ENCODE data around the gene TGOLN2. TPM values are rescaled to one million over a fixed set of nuclear protein-coding genes. Genes with fewer than 3 reads are reported as not detected.

Gene TGOLN2
- total RNA-seq, 1 donor from 2014 or later: 72.4 TPM

DNA sequence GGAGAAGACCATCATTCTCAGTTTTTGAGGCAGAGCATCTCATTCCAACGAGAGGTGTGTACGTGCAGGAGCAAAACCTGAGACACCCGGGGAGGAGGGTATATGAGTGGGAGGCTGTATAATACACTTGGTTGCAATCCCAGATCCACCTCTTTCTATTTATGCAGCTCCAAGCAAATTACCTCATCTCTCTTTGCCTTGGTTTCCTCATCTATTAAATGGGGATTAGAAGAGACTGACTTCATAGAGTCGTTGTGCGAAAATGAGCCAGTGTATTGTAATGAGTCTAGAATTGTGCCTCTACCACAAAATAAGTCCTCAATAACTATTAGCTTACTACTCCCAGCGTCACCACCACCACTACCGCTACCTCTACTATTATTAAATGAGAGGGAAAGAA lies 40.1 kb downstream of the TGOLN2 start:
- TF ChIP-seq CTCF (conservative IDR thresholded peaks at IDR 0.05; ENCODE audit: low read depth, low read length): no peak
- no peak overlapping the region for H3K4me3 ChIP-seq (ENCODE audit: low read depth, low read length)
- DNase-seq (ENCODE audit: low read depth): no peak

DNA sequence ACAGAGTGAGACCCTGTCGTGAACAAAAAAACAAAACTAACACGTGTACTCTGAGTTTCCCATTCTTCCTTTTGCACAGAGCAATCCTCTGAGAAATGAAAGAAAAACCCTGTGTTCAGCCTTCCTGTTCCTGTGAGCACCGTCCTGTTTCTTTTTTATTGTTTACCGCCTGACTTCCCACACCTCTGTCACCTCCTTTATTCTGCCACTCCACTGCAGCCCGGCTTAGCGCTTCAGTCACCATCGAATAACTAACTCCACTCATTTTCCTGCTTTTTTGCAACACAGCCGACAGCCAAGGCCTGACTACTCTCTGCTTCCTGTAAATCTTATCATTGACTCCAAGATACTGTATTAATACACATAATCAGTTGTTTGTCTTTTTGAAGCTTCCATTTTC lies 40.9 kb downstream of the TGOLN2 start:
- H3K4me3 ChIP-seq (ENCODE audit: low read depth, low read length): no peak overlapping the region
- no peak for DNase-seq (ENCODE audit: low read depth)
- no peak for TF ChIP-seq CTCF (conservative IDR thresholded peaks at IDR 0.05; ENCODE audit: low read depth, low read length)

DNA sequence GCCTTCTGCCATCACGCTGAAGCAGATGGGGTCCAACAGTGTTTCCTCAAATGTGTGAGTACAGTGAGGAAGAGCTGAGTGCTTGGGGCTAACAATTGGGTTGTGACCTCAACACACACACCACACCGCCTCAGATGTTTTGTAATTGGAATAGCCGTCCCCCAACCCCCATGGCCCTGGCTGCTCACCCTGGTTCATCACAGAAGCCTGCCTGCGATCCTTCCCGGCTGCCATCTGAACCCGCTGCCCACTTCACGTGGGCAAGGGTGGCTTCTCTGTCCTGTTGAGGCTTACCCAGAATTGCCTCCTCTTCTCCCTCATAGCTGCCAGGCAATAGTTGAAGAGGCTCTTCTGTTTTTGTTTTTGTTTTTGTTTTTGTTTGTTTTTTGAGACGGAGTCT lies 44.1 kb downstream of the TGOLN2 start:
- TF ChIP-seq CTCF (conservative IDR thresholded peaks at IDR 0.05; ENCODE audit: low read depth, low read length): no peak
- no peak overlapping the region for H3K4me3 ChIP-seq (ENCODE audit: low read depth, low read length)
- DNase-seq (ENCODE audit: low read depth): no peak

DNA sequence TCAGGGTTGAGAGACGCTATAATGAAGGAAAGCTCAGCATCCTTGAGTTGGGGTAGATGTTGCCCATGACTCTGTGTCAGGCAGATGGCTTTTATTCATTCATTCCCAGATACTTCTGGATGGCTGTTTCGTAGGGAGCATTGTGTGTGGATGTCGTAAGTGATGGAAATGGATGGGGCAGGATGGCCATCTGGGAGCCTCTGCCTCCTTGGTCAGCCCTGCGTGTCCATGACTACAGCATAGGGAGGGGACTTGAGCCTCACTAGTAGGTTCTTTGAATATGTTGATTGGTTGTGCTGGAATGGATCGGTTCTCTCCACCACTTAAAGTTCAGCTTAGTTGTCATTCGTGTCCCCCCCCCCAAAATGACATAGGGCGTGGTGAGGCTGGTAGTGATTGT lies 44.9 kb downstream of the TGOLN2 start:
- TF ChIP-seq CTCF (conservative IDR thresholded peaks at IDR 0.05; ENCODE audit: low read depth, low read length): no peak
- DNase-seq (ENCODE audit: low read depth): no peak
- H3K4me3 ChIP-seq (ENCODE audit: low read depth, low read length): no peak overlapping the region

GRCh38 chr2:85281553-85281952 lies 46.2 kb downstream of the TGOLN2 start:
- no peak for TF ChIP-seq CTCF (conservative IDR thresholded peaks at IDR 0.05; ENCODE audit: low read depth, low read length)

GRCh38 chr2:85278361-85278760 lies 49.4 kb downstream of the TGOLN2 start:
- no peak overlapping the region for H3K4me3 ChIP-seq (ENCODE audit: low read depth, low read length)
- no peak for TF ChIP-seq CTCF (conservative IDR thresholded peaks at IDR 0.05; ENCODE audit: low read depth, low read length)
- DNase-seq (ENCODE audit: low read depth): no peak

More at GRCh38 chr2:85281553-85281952, 46.2 kb downstream of the TGOLN2 start:
- no peak for DNase-seq (ENCODE audit: low read depth)
- H3K4me3 ChIP-seq (ENCODE audit: low read depth, low read length): no peak overlapping the region

GRCh38 chr2:85277416-85278158 lies 50.2 kb downstream of the TGOLN2 start:
- DNase-seq (ENCODE audit: low read depth): no peak
- H3K4me3 ChIP-seq (ENCODE audit: low read depth, low read length): no peak overlapping the region
- no peak for TF ChIP-seq CTCF (conservative IDR thresholded peaks at IDR 0.05; ENCODE audit: low read depth, low read length)

All from epithelial cell of proximal tubule (primary cell).